Right atrium auricular region (tissue), 2 donors: ENCODE results near the gene NPFF. TPM values are rescaled to one million over a fixed set of nuclear protein-coding genes. Genes with fewer than 3 reads are reported as not detected.
"Not testable (repeated sequence)": the region's sequence is repeated elsewhere in the genome, so short reads cannot be mapped to it uniquely, and the experiment has no call there.

Experiments
- DNase-seq: peaks from one replicate; pipeline ENCODE4 v3.0.0-alpha.2; 2019; ENCODE audit warnings: low spot score
- H3K27ac ChIP-seq, 2 donors: fragments of 200-600 bp; sonication (generic); 1 replicate in 1 of 2; 2 replicates in 1 of 2; pipeline ENCODE4 v1.5.1; 2016 to 2019
- H3K27me3 ChIP-seq, 2 donors: fragments of 200-600 bp; sonication (generic); one replicate each; pipeline versions ENCODE4 v1.5.1 to v1.6.0; 2017 to 2019
- H3K36me3 ChIP-seq: fragments of 200-600 bp; sonication (generic); one replicate; pipeline ENCODE4 v1.5.1; 2016
- H3K4me1 ChIP-seq, 2 donors: fragments of 200-600 bp; sonication (generic); one replicate each; pipeline versions ENCODE4 v1.5.1 to v1.6.0; 2017 to 2019
- H3K4me3 ChIP-seq, 2 donors: fragments of 200-600 bp; sonication (generic); 1 replicate in 1 of 2; 2 replicates in 1 of 2; pipeline ENCODE4 v1.5.1; 2017 to 2019; ENCODE audit warnings: mild to moderate bottlenecking in 1 of 2, moderate library complexity in 1 of 2
- H3K9me3 ChIP-seq, 2 donors: fragments of 200-600 bp; sonication (generic); one replicate each; pipeline ENCODE4 v1.5.1; 2019
- total RNA-seq, 2 donors: library from RNA; depleted of rRNA; stranded (reverse); fragments of >200 nt; gene quantifications; one replicate each; pipeline ENCODE4 v1.1.0, GENCODE V29; 2016
- TF ChIP-seq, protein P1 (sequence below), 2 donors: fragments of 200-600 bp; sonication (generic); IDR thresholded peaks; one replicate each; pipeline ENCODE4 v1.5.1; 2019; ENCODE audit warnings: antibody characterized with exemption in 2 of 2

The NPFF gene
- total RNA-seq, 2 donors from 2014 or later: not detected

DNA sequence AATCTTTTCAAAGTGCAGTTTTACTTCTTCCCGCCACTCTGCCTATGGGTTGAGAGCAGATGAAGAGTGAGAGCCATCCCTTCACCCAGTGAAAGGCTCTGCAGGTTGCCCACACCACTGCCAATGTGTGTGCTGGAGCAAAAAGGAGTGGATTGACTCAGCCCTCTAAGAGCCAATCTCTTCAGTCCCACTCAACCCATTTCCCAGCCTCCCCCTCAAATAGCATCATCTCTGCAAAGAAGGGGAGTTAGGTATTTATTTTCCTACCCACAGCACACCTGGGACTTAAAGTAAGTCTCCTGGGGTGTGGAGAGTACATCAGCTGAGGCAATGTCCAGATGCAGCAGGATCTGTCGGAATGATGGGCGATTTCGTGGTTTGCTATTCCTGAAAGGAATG is 23.3 kb downstream of the NPFF start:
- Histone ChIP-seq H3K27me3 (no peaks in the 10 kb centered on the region), H3K9me3 (no peaks in the 10 kb centered on the region), H3K4me1 (peaks cover 0 to 22% of the 10 kb centered on the region in 2 donors), H3K36me3 (peaks cover 63% of the 10 kb centered on the region), H3K4me3 (no peak overlapping the region), H3K27ac (no peak overlapping the region)
- DNase-seq: no peak
- TF ChIP-seq, protein P1, sequence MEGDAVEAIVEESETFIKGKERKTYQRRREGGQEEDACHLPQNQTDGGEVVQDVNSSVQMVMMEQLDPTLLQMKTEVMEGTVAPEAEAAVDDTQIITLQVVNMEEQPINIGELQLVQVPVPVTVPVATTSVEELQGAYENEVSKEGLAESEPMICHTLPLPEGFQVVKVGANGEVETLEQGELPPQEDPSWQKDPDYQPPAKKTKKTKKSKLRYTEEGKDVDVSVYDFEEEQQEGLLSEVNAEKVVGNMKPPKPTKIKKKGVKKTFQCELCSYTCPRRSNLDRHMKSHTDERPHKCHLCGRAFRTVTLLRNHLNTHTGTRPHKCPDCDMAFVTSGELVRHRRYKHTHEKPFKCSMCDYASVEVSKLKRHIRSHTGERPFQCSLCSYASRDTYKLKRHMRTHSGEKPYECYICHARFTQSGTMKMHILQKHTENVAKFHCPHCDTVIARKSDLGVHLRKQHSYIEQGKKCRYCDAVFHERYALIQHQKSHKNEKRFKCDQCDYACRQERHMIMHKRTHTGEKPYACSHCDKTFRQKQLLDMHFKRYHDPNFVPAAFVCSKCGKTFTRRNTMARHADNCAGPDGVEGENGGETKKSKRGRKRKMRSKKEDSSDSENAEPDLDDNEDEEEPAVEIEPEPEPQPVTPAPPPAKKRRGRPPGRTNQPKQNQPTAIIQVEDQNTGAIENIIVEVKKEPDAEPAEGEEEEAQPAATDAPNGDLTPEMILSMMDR (IDR thresholded peaks at IDR 0.05): no peak

DNA sequence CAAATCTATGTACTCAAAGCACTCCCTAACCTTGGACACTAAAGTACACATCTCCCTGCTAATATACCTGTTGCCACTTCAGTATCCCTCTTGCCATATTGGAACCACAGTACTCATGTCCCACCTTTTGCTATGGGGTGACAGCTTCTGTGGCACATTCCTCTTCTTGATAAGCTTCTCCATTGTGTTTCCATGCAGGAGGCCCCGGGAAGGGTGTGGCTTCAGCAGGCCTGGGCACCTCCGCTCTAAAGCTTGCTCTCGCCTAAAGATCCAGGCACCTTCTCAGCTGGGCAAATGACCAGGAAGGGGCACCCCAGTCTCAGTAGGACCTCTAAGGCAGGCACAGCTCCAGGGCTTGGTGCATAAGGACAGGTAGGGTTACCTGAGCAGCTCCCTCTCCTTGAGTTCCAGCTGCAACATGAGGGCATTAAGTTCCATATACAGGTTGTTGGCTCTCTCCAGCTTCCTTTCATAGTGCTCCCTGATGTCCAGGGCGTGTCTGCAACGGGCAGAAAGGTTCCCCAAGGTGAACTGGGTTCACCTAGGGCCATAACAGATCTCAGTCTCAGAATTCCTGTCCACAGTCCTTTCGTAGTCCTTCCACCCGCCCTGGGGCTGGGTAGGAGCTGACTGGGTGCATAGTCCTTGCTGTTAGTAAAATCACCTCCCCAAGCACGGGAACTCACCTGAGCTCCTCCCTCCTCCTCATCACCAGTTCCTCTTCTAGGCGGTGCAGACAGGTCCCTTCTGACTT is 23.9 kb downstream of the NPFF start:
- TF ChIP-seq, protein P1 (IDR thresholded peaks at IDR 0.05): no peak
- H3K27ac ChIP-seq: no peak overlapping the region

DNA sequence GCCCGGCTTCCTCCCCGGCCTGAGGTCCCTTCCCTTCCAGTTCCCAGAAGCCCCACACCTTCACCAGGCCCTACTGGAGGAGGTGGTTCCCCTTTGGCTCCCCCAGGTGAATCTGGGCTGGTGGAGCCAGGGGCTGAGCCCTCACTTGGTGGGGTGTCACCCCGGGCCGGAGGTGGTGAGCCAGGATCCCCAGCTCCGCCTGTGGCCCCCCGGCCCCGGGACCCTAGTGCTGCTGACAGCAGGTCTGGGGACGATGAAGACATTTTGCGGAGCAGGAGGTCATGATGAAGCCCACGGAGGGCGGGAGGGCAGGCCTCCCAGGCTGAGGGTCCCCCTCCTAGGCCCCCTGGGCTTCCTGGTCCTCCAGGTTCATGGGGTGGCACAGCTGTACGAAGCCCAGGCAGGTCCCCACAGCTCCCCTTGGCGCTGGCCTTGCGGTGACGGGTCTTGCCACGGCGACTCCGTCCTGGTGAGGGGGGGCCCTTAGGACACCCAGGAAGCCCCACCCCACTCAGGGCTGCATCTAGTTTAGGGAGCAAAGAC is 24.6 kb downstream of the NPFF start:
- no peak for DNase-seq
- Histone ChIP-seq H3K4me1 (peaks cover 0 to 30% of the 10 kb centered on the region in 2 donors), H3K36me3 (peaks cover 71% of the 10 kb centered on the region), H3K4me3 (no peak overlapping the region), H3K27me3 (no peaks in the 10 kb centered on the region), H3K9me3 (no peaks in the 10 kb centered on the region), H3K27ac (peak overlapping the region in 1 of 2 donors; percentile 22)
- TF ChIP-seq, protein P1 (IDR thresholded peaks at IDR 0.05): no peak

More for the DNA sequence above, 23.9 kb downstream of the NPFF start:
- DNase-seq: no peak
- H3K4me3 ChIP-seq: no peak overlapping the region
- peaks cover 69% of the 10 kb centered on the region for H3K36me3 ChIP-seq
- H3K4me1 ChIP-seq: peaks cover 0 to 23% of the 10 kb centered on the region in 2 donors
- no peaks in the 10 kb centered on the region for H3K9me3 ChIP-seq
- H3K27me3 ChIP-seq: no peaks in the 10 kb centered on the region

DNA sequence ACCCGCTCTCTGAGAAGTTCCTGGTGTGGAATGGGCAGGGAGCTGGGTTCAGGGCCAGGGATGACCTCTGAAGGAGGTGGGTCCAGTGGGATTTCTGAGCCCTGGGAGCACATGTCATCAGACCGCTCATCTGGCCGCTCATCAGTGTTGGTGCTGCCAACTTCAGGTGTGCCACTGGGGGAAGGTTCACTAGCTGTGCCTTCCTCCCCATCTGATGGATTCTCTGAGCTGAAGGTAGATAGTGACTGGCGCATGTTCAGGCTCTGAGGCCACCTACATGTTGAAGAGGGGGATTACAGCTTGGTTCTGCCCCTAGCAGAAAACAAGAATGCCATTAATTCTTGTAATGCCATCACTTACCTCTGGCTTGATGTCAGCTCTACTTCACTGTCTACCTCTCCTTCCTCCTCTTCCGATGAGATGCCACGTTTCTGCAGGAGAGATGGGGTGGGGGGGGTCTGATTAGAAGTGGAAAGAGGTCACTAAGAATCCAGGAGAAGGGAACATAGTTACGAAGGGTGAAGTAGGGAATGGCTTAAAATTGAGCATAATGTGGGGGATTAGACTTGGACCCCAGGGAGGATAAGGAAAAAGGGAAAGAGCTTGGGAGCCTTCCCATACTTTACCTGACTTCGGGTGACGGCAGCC is 25.2 kb downstream of the NPFF start:
- no peak overlapping the region for H3K27ac ChIP-seq
- TF ChIP-seq, protein P1 (IDR thresholded peaks at IDR 0.05): no peak
- no peaks in the 10 kb centered on the region for H3K9me3 ChIP-seq
- no peaks in the 10 kb centered on the region for H3K27me3 ChIP-seq
- H3K4me3 ChIP-seq: no peak overlapping the region
- no peak for DNase-seq
- peaks cover 78% of the 10 kb centered on the region for H3K36me3 ChIP-seq
- H3K4me1 ChIP-seq: peaks cover 0 to 32% of the 10 kb centered on the region in 2 donors

DNA sequence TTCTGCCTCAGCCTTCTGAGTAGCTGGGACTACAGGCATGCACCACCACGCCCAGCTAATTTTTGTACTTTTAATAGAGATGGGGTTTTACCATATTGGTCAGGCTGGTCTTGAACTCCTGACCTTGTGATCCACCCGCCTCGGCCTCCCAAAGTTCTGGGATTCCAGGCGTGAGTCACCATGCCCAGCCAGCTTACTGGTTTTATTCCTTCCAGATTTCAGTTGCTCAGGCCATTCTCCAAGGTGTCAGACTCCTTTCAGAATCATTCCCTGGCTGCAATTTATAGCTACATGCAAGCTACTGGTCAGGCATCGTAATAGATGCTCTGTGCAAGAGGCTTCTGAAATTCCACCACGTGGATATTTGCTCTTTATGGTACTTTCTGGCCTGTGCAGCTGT is 25.8 kb downstream of the NPFF start:
- not testable (repeated sequence) for H3K9me3 ChIP-seq, H3K27me3 ChIP-seq, H3K4me3 ChIP-seq, DNase-seq, H3K27ac ChIP-seq
- H3K36me3 ChIP-seq: peaks cover 84% of the 10 kb centered on the region
- H3K4me1 ChIP-seq: peaks cover 0 to 38% of the 10 kb centered on the region in 2 donors
